Liver (tissue), 9 donors: ENCODE data around the gene TSGA10IP. TPM values are rescaled to one million over a fixed set of nuclear protein-coding genes. Genes with fewer than 3 reads are reported as not detected.

ENCODE experiments used
- DNase-seq: peaks from one replicate; pipeline ENCODE4 v3.0.0-alpha.2; 2017; ENCODE audit warnings: low spot score
- H3K27ac ChIP-seq, 2 donors: one replicate each; pipeline ENCODE4 v1.7.0; 2013; ENCODE audit warnings: inconsistent platforms in 2 of 2, low read length in 2 of 2, control low read depth in 1 of 2, low read depth in 1 of 2, mild to moderate bottlenecking in 1 of 2
- H3K27me3 ChIP-seq, 4 donors: one replicate each; pipeline versions ENCODE4 v1.6.1 to v1.7.0; 2013; ENCODE audit warnings: low read length in 3 of 4, inconsistent platforms in 1 of 4, mild to moderate bottlenecking in 1 of 4, moderate library complexity in 1 of 4; ENCODE audit not compliant: control insufficient read depth in 4 of 4, insufficient read depth in 4 of 4
- H3K36me3 ChIP-seq, 4 donors: one replicate each; pipeline versions ENCODE4 v1.6.1 to v1.7.0; 2013; ENCODE audit warnings: low read length in 3 of 4, mild to moderate bottlenecking in 3 of 4, low read depth in 1 of 4, moderate library complexity in 1 of 4; ENCODE audit not compliant: control insufficient read depth in 4 of 4, insufficient read depth in 3 of 4
- H3K4me1 ChIP-seq, 4 donors: one replicate each; pipeline versions ENCODE4 v1.6.1 to v1.7.0; 2013; ENCODE audit warnings: low read length in 3 of 4, mild to moderate bottlenecking in 3 of 4, moderate library complexity in 1 of 4; ENCODE audit not compliant: control insufficient read depth in 4 of 4, insufficient read depth in 4 of 4
- H3K4me3 ChIP-seq, 3 donors: one replicate each; pipeline versions ENCODE4 v1.6.1 to v1.7.0; 2013; ENCODE audit warnings: low read length in 3 of 3, control low read depth in 1 of 3, low read depth in 1 of 3, mild to moderate bottlenecking in 1 of 3
- H3K9ac ChIP-seq, 2 donors: one replicate each; pipeline ENCODE4 v1.7.0; 2013; ENCODE audit warnings: low read length in 2 of 2, mild to moderate bottlenecking in 2 of 2, moderate library complexity in 2 of 2, control low read depth in 1 of 2, low read depth in 1 of 2
- H3K9me3 ChIP-seq, 4 donors: one replicate each; pipeline versions ENCODE4 v1.6.1 to v1.7.0; 2013; ENCODE audit warnings: low read length in 3 of 4; ENCODE audit not compliant: control insufficient read depth in 4 of 4
- CTCF ChIP-seq: fragments of 150-350 bp; IDR thresholded peaks from 2 replicates; pipeline ENCODE4 v1.5.1; 2017; ENCODE audit warnings: improper control_type of control experiment, low read depth, low read length; ENCODE audit not compliant: missing input control
- FOXA1 ChIP-seq: IDR thresholded peaks from 2 replicates; pipeline ENCODE4 v1.6.1; 2016; ENCODE audit warnings: antibody characterized with exemption
- HNF4A ChIP-seq, 2 donors: conservative IDR thresholded peaks; 2 replicates each; pipeline ENCODE4 v1.6.1; 2016; ENCODE audit warnings: antibody characterized with exemption in 2 of 2, mild to moderate bottlenecking in 2 of 2
- HNF4G ChIP-seq: IDR thresholded peaks from 2 replicates; pipeline ENCODE4 v1.6.1; 2016; ENCODE audit warnings: antibody characterized with exemption
- JUND ChIP-seq, 2 donors: IDR thresholded peaks; 2 replicates each; pipeline ENCODE4 v1.6.1; 2016; ENCODE audit warnings: antibody characterized with exemption in 2 of 2
- NR2F2 ChIP-seq: IDR thresholded peaks from 2 replicates; pipeline ENCODE4 v1.6.1; 2016; ENCODE audit warnings: antibody characterized with exemption
- RAD21 ChIP-seq, 2 donors: IDR thresholded peaks; 2 replicates each; pipeline ENCODE4 v1.6.1; 2016; ENCODE audit warnings: antibody characterized with exemption in 2 of 2, mild to moderate bottlenecking in 2 of 2
- RXRA ChIP-seq, 2 donors: IDR thresholded peaks; 2 replicates each; pipeline ENCODE4 v1.6.1; 2017 to 2018; ENCODE audit warnings: antibody characterized with exemption in 2 of 2, mild to moderate bottlenecking in 1 of 2
- SP1 ChIP-seq: IDR thresholded peaks from 2 replicates; pipeline ENCODE4 v1.6.1; 2018; ENCODE audit warnings: antibody characterized with exemption, mild to moderate bottlenecking
- TAF1 ChIP-seq: conservative IDR thresholded peaks from 2 replicates; pipeline ENCODE4 v1.6.1; 2016; ENCODE audit warnings: antibody characterized with exemption, mild to moderate bottlenecking
- YY1 ChIP-seq: IDR thresholded peaks from 2 replicates; pipeline ENCODE4 v1.6.1; 2016; ENCODE audit warnings: antibody characterized with exemption, mild to moderate bottlenecking
- ZBTB33 ChIP-seq: IDR thresholded peaks from 2 replicates; pipeline ENCODE4 v1.6.1; 2016; ENCODE audit warnings: antibody characterized with exemption
- WGBS: extraction: QIAGEN DNeasy Blood & Tissue Kit; methylation state at CpG from one replicate; pipeline ENCODE4 v1.1.7; 2013; 5-methylcytosine and 5-hydroxymethylcytosine counted together
- polyA plus RNA-seq, 2 donors: library from polyadenylated mRNA; stranded (reverse) in 1 of 2; unstranded in 1 of 2; fragments of 200-250 nt in 1 of 2; fragments of >200 nt in 1 of 2; fragmentation: Nextera tagmentation in 1 of 2; extraction: Ambion mirVana in 1 of 2; gene quantifications; one replicate each; pipeline versions ENCODE4 v1.2.1 to v1.2.3, GENCODE V29; 2013 to 2015
- total RNA-seq, 2 donors: library from RNA; depleted of rRNA; stranded (reverse); fragments of >200 nt; gene quantifications; one replicate each; pipeline ENCODE4 v1.2.3, GENCODE V29; 2014
- donor health status: healthy.
- donor health status: healthy.
- donor health status: healthy.
- donor health status: healthy.
- donor health status: healthy.

Gene TSGA10IP
- total and polyA plus RNA-seq, 4 donors: 0.02 TPM; not detected in 3

- no peaks in the 10 kb centered on the region for H3K36me3 ChIP-seq
- DNase-seq: no peak
- no peak overlapping the region for H3K27ac ChIP-seq
- 63% methylated on average over 4 of the region's 4 CpGs for WGBS
- H3K27me3 ChIP-seq: no peaks in the 10 kb centered on the region
- peaks cover 3 to 17% (median 7%) of the 10 kb centered on the region in 4 donors for H3K4me1 ChIP-seq
- no peak for TF ChIP-seq HNF4A (conservative IDR thresholded peaks at IDR 0.05)
- no peak for TF ChIP-seq RXRA (IDR thresholded peaks at IDR 0.05)
- no peak for TF ChIP-seq TAF1
- no peak for TF ChIP-seq HNF4G
- TF ChIP-seq NR2F2: no peak
- H3K4me3 ChIP-seq: no peak overlapping the region
- no peak overlapping the region for H3K9ac ChIP-seq
- no peaks in the 10 kb centered on the region for H3K9me3 ChIP-seq
Observed at GRCh38 chr11:65912845-65913244, 32.4 kb upstream of the TSGA10IP start.

- Histone ChIP-seq H3K9me3 (no peaks in the 10 kb centered on the region), H3K4me3 (no peak overlapping the region), H3K36me3 (no peaks in the 10 kb centered on the region), H3K4me1 (peaks cover 7 to 29% (median 16%) of the 10 kb centered on the region in 4 donors), H3K9ac (no peak overlapping the region), H3K27me3 (no peaks in the 10 kb centered on the region), H3K27ac (peak overlapping the region; percentile 37 to 60)
- DNase-seq: no peak
- no peak for TF ChIP-seq SP1
- TF ChIP-seq YY1: no peak
- TF ChIP-seq ZBTB33: no peak
- no peak for TF ChIP-seq FOXA1
- TF ChIP-seq HNF4G: no peak
- no peak for TF ChIP-seq CTCF
- no peak for TF ChIP-seq TAF1
- no peak for TF ChIP-seq HNF4A (conservative IDR thresholded peaks at IDR 0.05)
- WGBS: 74% methylated on average over 10 of the region's 10 CpGs
Observed at GRCh38 chr11:65915101-65915820, 30.0 kb upstream of the TSGA10IP start.

GRCh38 chr11:65915821-65916251 is 29.4 kb upstream of the TSGA10IP start:
- no peaks in the 10 kb centered on the region for H3K36me3 ChIP-seq
- H3K4me3 ChIP-seq: no peak overlapping the region
- H3K4me1 ChIP-seq: peaks cover 7 to 35% (median 21%) of the 10 kb centered on the region in 4 donors
- no peak for DNase-seq
- no peaks in the 10 kb centered on the region for H3K27me3 ChIP-seq
- TF ChIP-seq SP1: no peak
- no peak for TF ChIP-seq RAD21 (IDR thresholded peaks at IDR 0.05)
- TF ChIP-seq JUND (IDR thresholded peaks at IDR 0.05): peak in 1 of 2 donors; percentile 39
- H3K9ac ChIP-seq: no peak overlapping the region
- H3K9me3 ChIP-seq: no peaks in the 10 kb centered on the region
- 69% methylated on average over 13 of the region's 13 CpGs for WGBS
- H3K27ac ChIP-seq: peak overlapping the region; percentile 9 to 31
